ENCODE results near the gene PITPNC1.
"Not testable (repeated sequence)": the region's sequence is repeated elsewhere in the genome, so short reads cannot be mapped to it uniquely, and the experiment has no call there.

The PITPNC1 gene

DNA sequence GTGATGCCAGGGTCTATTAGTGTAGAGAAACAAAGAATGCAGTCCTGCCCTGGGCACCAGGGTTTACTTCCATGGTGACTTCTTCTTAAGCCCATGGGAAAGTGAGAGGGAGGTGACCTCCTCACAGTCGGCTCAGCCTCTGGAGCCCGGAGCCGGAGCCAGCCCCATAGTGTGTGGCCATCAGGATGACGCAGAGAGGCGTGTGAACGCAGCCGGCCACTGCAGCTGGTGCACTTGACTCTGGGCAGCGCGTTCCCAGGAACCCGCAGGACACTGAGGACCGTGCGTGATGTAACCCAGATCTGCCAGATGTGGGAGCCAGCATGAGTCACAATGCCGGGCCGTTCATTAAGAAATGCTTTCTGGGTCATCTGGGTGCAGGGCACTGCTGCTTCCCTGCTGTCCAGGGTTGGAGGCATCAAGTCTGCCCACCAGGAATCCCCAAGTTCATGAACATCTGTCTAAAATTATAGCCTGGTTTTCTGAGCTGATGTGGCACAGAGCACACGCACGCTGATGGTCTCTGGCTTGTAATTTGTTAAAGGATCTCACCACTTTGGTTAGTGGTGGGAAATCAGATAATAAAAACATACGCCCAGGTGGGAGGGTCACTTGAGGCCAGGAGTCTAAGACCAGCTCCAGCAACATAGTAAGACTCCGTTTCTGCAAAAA is 114.1 kb downstream of the PITPNC1 start:
- no peak for DNase-seq

DNA sequence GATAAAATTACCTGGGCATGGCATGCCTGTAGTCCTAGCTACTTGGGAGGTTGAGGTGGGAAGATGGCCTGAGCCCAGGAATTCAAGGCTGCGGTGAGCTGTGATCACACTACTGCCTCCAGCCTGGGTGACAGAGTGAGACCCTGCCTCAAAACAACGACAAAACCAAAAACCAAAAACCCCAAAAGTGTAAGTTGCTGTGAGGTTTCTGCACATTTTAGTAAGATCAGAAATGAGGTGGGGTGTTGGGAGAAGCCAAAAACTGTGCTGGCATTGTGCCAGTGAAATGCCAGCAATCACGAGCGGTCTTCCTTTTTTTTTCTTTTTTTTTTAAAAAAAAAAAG is 114.6 kb downstream of the PITPNC1 start:
- DNase-seq: peak; percentile 25

DNA sequence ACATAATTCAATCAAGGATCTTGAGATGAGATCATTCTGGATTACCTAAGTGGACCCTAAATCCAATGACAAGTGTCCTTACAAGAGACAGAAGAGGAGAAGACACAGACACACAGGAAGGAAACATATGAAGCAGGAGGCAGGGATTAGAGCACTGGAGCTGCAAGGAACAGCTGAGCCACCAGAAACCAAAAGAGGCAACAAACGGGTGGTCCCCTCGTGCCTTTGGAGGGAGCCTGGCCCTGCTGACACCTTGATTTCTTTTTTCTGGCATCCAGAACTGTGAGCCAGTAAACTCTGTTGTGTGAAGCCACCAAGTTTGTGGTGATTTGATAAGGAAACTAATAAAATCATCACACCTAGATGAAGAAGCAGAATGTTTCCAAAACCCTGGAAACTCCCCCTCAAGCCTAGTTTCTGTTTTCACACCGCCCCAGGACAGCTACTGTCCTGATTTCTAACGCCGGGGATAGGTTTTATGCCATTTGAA is 115.2 kb downstream of the PITPNC1 start:
- DNase-seq: no peak

DNA sequence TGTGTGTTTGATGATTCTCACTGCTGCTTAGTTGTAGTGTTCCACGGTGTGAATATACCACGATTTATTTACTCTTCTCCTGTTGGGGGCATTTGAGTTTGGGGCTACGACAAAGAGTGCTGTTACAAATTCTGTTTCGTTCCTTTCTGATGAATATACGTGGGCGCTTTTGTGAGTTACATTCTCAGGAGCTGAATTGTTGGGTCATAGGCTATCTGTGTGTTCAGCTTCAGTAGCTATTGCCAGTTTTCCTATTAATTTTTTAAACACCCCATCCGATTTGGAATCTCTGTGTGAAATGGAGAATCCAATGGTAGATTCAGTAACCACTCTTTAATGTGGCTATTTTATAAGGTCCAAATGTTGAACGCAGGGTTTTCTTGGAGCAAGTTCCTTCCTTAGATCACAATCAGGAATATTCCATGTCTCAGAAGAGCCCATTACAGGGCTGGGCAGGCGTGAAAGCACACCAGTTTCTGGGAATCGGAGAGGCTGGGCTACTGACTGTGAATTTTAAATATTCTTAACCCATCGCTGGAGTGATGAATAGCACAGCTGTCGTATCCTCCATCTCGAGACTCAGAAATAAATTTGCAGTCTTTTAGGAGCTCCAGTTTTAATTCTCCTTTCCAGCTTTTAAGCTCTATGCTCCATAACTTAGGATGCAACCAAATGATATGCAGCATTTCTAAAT is 115.9 kb downstream of the PITPNC1 start:
- no peak for DNase-seq

DNA sequence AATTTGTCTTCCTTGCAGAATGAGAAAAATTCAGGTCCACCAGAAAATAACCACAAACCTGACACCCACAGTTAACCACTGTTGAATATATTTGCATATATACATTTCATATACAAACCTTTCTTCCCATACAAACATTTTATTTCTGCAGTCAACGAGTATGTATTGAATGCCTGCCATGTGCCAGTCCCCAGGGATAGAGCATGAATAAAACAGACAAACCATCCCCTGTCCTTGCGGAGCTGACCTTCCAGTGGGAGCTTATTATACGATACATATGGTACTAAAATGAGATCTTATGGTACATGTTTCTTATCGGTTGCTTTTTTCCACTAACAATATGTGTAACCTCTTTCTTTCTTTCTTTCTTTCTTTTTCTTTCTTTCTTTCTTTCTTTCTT is 116.7 kb downstream of the PITPNC1 start:
- no peak for DNase-seq

- not testable (repeated sequence) for DNase-seq
Measured at GRCh38 chr17:67495534-67495933, 118.5 kb downstream of the PITPNC1 start.

- DNase-seq: no peak
Measured at GRCh38 chr17:67496286-67496685, 119.2 kb downstream of the PITPNC1 start.

GRCh38 chr17:67499685-67500084 is 122.6 kb downstream of the PITPNC1 start:
- DNase-seq: no peak

- no peak for DNase-seq
Measured at GRCh38 chr17:67500261-67500660, 123.2 kb downstream of the PITPNC1 start.

GRCh38 chr17:67500677-67501300 is 123.7 kb downstream of the PITPNC1 start:
- no peak for DNase-seq

GRCh38 chr17:67502151-67502550 is 125.1 kb downstream of the PITPNC1 start:
- no peak for DNase-seq

DNA sequence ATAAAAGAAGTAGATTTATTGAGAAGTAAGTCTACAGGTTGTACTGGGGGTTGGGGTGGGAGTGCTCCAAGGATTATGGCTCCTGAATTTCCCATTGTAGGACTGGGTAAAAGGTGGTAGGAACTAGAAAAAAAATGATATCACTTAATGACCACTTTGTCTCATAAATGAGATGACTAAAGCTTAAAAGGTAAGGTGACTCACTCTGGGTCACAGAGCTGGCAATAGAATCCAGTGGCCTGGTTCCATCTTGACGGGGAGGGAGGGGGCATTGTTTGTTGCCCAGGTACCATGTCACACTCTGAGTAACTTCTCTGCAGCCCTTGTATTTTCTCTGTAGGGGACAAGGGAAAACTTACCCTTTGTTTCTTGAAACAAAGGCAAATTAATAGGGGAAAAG is 126.1 kb downstream of the PITPNC1 start:
- DNase-seq: no peak

GRCh38 chr17:67503739-67504138 is 126.7 kb downstream of the PITPNC1 start:
- no peak for DNase-seq

GRCh38 chr17:67504182-67504581 is 127.1 kb downstream of the PITPNC1 start:
- no peak for DNase-seq

- DNase-seq: no peak
Measured at GRCh38 chr17:67506966-67507365, 129.9 kb downstream of the PITPNC1 start.

GRCh38 chr17:67509390-67510287 is 132.6 kb downstream of the PITPNC1 start:
- no peak for DNase-seq

GRCh38 chr17:67511012-67511411 is 133.9 kb downstream of the PITPNC1 start:
- no peak for DNase-seq

- no peak for DNase-seq
Measured at GRCh38 chr17:67511804-67512203, 134.7 kb downstream of the PITPNC1 start.

- no peak for DNase-seq
Measured at GRCh38 chr17:67514998-67515397, 137.9 kb downstream of the PITPNC1 start.

- DNase-seq: no peak
Measured at GRCh38 chr17:67515490-67516083, 138.5 kb downstream of the PITPNC1 start.

DNA sequence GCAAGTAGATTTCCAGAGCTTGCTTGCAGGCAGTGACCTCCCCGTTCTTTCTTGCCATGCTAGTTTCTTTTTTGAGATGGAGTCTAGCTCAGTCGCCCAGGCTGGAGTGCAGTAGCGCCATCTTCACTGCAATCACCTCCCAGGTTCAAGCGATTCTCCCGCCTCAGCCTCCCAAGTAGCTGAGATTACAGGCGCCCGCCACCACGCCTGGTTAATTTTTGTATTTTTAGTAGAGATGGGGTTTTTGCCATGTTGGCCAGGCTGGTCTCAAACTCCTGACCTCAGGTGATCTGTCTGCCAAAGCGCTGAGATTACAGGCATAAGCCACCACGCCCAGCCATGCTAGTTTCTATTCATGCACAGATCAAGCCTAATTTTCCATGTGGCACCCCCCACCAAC is 139.5 kb downstream of the PITPNC1 start:
- DNase-seq: not testable (repeated sequence)

GRCh38 chr17:67517325-67517724 is 140.2 kb downstream of the PITPNC1 start:
- DNase-seq: no peak

GRCh38 chr17:67518876-67519275 is 141.8 kb downstream of the PITPNC1 start:
- DNase-seq: no peak

All from CD4-positive, alpha-beta T cell treated with Interleukin-21 for 1 hour (primary cell).